BLaER1 treated with 17β-estradiol and CSF1 and Interleukin-3, amounts not matched to agents 10 nM and 100 nM (cell line): ENCODE results near the gene DPF3.

ENCODE experiments used
- H3K27ac ChIP-seq, 11 experiments: shearing (Covaris generic); formaldehyde crosslinking; 2 replicates each; pipeline ENCODE4 v1.8.1; 2022
- H3K27me3 ChIP-seq, 11 experiments: shearing (Covaris generic); formaldehyde crosslinking; 2 replicates each; pipeline ENCODE4 v1.8.1; 2022
- H3K36me3 ChIP-seq, 11 experiments: shearing (Covaris generic); formaldehyde crosslinking; 2 replicates each; pipeline ENCODE4 v1.8.1; 2022
- H3K4me1 ChIP-seq, 10 experiments: shearing (Covaris generic); formaldehyde crosslinking; 2 replicates each; pipeline ENCODE4 v1.8.1; 2022
- H3K4me2 ChIP-seq, 11 experiments: shearing (Covaris generic); formaldehyde crosslinking; 2 replicates each; pipeline ENCODE4 v1.8.1; 2022
- H3K4me3 ChIP-seq, 10 experiments: shearing (Covaris generic); formaldehyde crosslinking; 2 replicates each; pipeline ENCODE4 v1.8.1; 2022
- H3K9ac ChIP-seq, 11 experiments: shearing (Covaris generic); formaldehyde crosslinking; 2 replicates each; pipeline ENCODE4 v1.8.1; 2022
- H3K9me3 ChIP-seq, 11 experiments: shearing (Covaris generic); formaldehyde crosslinking; replicated peaks in 1 of 11; 2 replicates each; pipeline ENCODE4 v1.8.1; 2022
- H4K20me1 ChIP-seq, 11 experiments: shearing (Covaris generic); formaldehyde crosslinking; 2 replicates each; pipeline ENCODE4 v1.8.1; 2022
- Cebpa-rat ChIP-seq, 11 experiments: shearing (Covaris generic); IDR thresholded peaks; 2 replicates each; pipeline ENCODE4 v1.8.1; 2022

DPF3 gene

GRCh38 chr14:72742118-72742837 lies 151.6 kb downstream of the DPF3 start:
- Histone ChIP-seq H3K4me3 (no peak overlapping the region), H3K9ac (no peak overlapping the region), H3K36me3 (no peaks in the 10 kb centered on the region), H3K4me1 (peaks cover 0 to 12% (median 10%) of the 10 kb centered on the region in 10 experiments; a peak in 16 of 20 replicates), H3K27me3 (no peaks in the 10 kb centered on the region), H3K4me2 (no peak overlapping the region), H3K9me3 (peaks cover 2 to 14% (median 6%) of the 10 kb centered on the region in 11 experiments; a peak in 20 of 22 replicates), H3K27ac (no peak overlapping the region), H4K20me1 (no peaks in the 10 kb centered on the region)
- no peak for TF ChIP-seq Cebpa-rat (IDR thresholded peaks at IDR 0.05)

DNA sequence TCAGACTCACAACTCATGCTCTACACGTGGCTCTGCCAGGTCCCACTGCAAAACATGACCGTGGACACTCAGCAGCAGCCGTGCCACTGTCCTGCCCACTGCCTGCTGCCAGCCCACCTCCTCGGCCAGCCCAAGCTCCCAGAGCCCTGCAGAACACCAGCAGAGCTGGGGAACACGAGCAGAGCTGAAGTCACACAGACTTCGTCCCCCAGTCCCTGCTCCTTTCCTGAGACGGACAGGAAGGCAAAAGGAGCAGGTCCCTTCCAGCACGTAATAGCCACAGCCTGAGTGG lies 152.1 kb downstream of the DPF3 start:
- Histone ChIP-seq H3K4me3 (no peak overlapping the region), H3K9me3 (peaks cover 0 to 8% (median 1%) of the 10 kb centered on the region in 11 experiments; a peak in 7 of 22 replicates), H3K27ac (no peak overlapping the region), H3K4me1 (peaks cover 0 to 17% (median 15%) of the 10 kb centered on the region in 10 experiments; a peak in 16 of 20 replicates), H3K27me3 (no peaks in the 10 kb centered on the region), H3K36me3 (no peaks in the 10 kb centered on the region), H4K20me1 (no peaks in the 10 kb centered on the region), H3K4me2 (no peak overlapping the region), H3K9ac (no peak overlapping the region)
- TF ChIP-seq Cebpa-rat (IDR thresholded peaks at IDR 0.05): no peak

- Histone ChIP-seq H4K20me1 (no peaks in the 10 kb centered on the region), H3K36me3 (no peaks in the 10 kb centered on the region)
These were observed 152.7 kb downstream of the DPF3 start for GRCh38 chr14:72740966-72741825.

DNA sequence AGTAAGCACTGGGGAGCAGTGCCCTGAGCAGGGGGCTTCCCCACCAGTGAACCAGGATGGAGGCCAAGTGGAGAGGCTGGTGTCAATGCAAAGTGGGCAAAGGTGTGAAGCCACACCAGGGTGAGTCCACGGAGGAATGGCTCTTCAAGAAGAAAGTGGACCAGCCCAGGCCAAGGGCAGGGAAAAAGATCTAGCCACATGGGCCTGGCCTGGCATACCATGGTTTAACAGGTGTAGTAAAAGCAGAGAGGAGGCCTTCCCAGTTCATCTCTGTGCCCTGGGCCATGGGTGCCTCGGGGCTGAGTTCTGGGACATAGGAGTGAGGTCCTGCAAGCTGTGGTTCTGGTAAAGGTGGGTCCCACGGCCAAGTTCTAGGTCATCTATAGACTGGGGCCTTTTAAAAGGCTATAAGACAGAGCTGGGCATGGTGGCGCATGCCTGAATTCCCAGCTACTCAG lies 153.4 kb downstream of the DPF3 start:
- no peak overlapping the region for H3K4me3 ChIP-seq
- peaks cover 0 to 23% (median 18%) of the 10 kb centered on the region in 10 experiments; a peak in 16 of 20 replicates for H3K4me1 ChIP-seq
- H4K20me1 ChIP-seq: no peaks in the 10 kb centered on the region
- no peak overlapping the region for H3K4me2 ChIP-seq
- H3K9ac ChIP-seq: no peak overlapping the region
- H3K9me3 ChIP-seq: no peaks in the 10 kb centered on the region
- no peaks in the 10 kb centered on the region for H3K27me3 ChIP-seq
- no peaks in the 10 kb centered on the region for H3K36me3 ChIP-seq
- H3K27ac ChIP-seq: no peak overlapping the region
- TF ChIP-seq Cebpa-rat (IDR thresholded peaks at IDR 0.05): no peak

More at GRCh38 chr14:72740966-72741825, 152.7 kb downstream of the DPF3 start:
- Histone ChIP-seq H3K27ac (no peak overlapping the region), H3K4me1 (peaks cover 0 to 22% (median 18%) of the 10 kb centered on the region in 10 experiments; a peak in 16 of 20 replicates), H3K4me2 (no peak overlapping the region), H3K9ac (no peak overlapping the region), H3K9me3 (peaks cover 0 to 3% (median 0%) of the 10 kb centered on the region in 11 experiments; a peak in 1 of 22 replicates), H3K4me3 (no peak overlapping the region), H3K27me3 (no peaks in the 10 kb centered on the region)
- no peak for TF ChIP-seq Cebpa-rat (IDR thresholded peaks at IDR 0.05)

DNA sequence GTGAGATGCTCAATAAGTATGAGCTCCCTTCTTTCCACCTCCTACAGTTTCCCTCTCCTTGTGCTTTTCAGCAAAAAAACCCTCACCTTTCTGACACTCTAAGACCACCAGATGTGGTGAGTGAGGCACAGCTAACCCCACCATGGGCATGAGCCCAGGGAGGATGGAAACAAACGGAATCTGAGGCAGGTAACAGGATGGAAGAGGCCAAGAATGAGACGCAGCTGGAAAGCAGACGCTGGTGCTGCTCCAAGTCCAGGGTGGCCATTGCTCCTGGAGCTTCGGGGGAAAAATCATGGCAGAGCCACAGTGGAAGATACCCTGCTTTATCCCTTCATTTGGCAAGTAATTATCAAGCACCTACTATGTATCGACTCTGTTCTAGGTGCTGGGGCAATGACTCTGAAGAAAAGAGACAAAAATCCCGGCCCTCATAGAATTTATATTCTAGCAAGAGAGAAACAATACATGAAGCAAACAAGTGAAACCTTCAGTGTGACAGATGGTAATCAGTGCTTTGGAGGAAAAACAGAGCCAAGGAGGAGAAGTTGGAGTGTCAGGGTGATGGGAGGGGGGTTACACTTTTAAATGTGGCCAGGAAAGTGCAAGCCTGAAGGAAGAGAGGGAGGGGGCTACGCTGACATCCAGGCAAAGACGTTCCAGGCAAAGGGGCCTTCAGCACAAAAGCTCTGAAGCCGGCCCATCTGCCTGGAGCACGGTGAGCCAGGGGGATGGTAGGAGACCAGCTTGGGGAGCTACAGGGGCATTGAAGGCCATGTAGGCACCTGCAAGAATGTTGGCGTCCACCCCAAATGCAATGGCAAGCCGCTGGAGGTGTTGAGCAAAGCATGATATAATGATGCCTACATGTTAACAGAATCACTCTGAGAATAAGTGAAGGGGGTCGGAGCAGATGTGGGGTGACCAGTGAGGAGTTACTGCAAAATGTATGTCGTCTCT lies 154.2 kb downstream of the DPF3 start:
- Histone ChIP-seq H3K9ac (no peak overlapping the region), H3K36me3 (no peaks in the 10 kb centered on the region), H4K20me1 (no peaks in the 10 kb centered on the region), H3K4me2 (no peak overlapping the region), H3K27me3 (no peaks in the 10 kb centered on the region), H3K4me3 (no peak overlapping the region), H3K4me1 (peaks cover 0 to 23% (median 18%) of the 10 kb centered on the region in 10 experiments; a peak in 16 of 20 replicates), H3K9me3 (no peaks in the 10 kb centered on the region), H3K27ac (no peak overlapping the region)
- no peak for TF ChIP-seq Cebpa-rat (IDR thresholded peaks at IDR 0.05)

DNA sequence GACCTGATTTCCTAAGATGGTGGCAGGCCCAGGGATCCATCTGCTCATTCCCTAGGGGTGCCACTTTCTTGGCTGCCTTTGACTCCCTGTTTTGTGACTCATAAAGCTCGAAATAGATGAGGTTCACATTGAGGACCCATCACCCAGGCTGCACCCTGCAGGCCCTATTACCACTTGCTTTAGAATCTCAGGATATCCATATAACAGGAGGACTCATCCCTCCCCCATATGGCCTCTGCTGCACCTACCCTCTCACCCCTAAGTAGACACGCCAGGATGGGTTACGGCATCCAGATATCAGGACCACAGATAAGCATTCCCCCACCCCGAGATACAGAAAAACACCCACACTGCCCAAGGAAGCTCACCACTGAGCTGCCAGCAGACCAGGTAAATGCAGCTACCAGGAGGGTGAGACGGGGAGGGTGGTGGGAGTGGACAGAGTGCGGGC lies 155.7 kb downstream of the DPF3 start:
- TF ChIP-seq Cebpa-rat (IDR thresholded peaks at IDR 0.05): no peak
- no peak overlapping the region for H3K9ac ChIP-seq

DNA sequence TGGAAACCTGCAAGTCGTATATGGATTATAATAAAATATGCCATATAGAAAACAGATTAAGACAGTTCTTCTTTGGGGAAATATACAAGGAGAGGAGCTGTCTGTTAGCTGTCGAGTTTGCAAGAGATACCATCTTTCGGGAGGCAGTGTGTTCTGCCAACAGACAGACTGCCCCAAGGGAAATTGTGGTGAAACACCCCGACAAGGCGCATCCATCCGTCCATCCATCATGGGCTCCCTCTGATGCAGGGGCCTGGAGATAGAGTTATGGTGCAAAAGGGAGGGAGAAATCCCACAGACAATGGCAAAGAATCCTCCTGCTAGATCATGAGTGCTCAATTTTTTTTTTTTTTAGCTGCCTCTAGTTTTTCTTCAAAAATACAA lies 156.3 kb downstream of the DPF3 start:
- no peaks in the 10 kb centered on the region for H4K20me1 ChIP-seq
- H3K27ac ChIP-seq: no peak overlapping the region
- H3K4me1 ChIP-seq: peaks cover 0 to 23% (median 18%) of the 10 kb centered on the region in 10 experiments; a peak in 16 of 20 replicates
- no peaks in the 10 kb centered on the region for H3K27me3 ChIP-seq
- no peak for TF ChIP-seq Cebpa-rat (IDR thresholded peaks at IDR 0.05)
- H3K9me3 ChIP-seq: no peaks in the 10 kb centered on the region
- peak overlapping the region in 9 of 11 experiments; percentile 15 to 66 (median 51); a peak in 17 of 22 replicates for H3K4me2 ChIP-seq
- no peak overlapping the region for H3K4me3 ChIP-seq
- H3K36me3 ChIP-seq: no peaks in the 10 kb centered on the region
- H3K9ac ChIP-seq: no peak overlapping the region

More for the DNA sequence above, 155.7 kb downstream of the DPF3 start:
- Histone ChIP-seq H3K9me3 (no peaks in the 10 kb centered on the region), H3K4me3 (no peak overlapping the region), H3K36me3 (no peaks in the 10 kb centered on the region), H3K27me3 (no peaks in the 10 kb centered on the region), H3K4me1 (peaks cover 0 to 23% (median 18%) of the 10 kb centered on the region in 10 experiments; a peak in 16 of 20 replicates), H3K4me2 (peak overlapping the region in 7 of 11 experiments; percentile 15 to 66 (median 51); a peak in 12 of 22 replicates), H3K27ac (no peak overlapping the region), H4K20me1 (no peaks in the 10 kb centered on the region)

- Histone ChIP-seq H3K27ac (no peak overlapping the region), H3K27me3 (no peaks in the 10 kb centered on the region), H3K9me3 (no peaks in the 10 kb centered on the region), H3K4me2 (peak overlapping the region in 8 of 11 experiments; percentile 36 to 66 (median 52); a peak in 17 of 22 replicates), H3K36me3 (no peaks in the 10 kb centered on the region), H3K9ac (no peak overlapping the region), H4K20me1 (no peaks in the 10 kb centered on the region), H3K4me3 (no peak overlapping the region), H3K4me1 (peaks cover 0 to 23% (median 18%) of the 10 kb centered on the region in 10 experiments; a peak in 16 of 20 replicates)
- TF ChIP-seq Cebpa-rat (IDR thresholded peaks at IDR 0.05): no peak
These were observed 156.9 kb downstream of the DPF3 start for GRCh38 chr14:72736786-72737559.
